HUES64 (cell line): ENCODE data around the gene POLD3.
A peak's percentile ranks its signal among the peaks of the same experiment; 100 is the strongest.
"Not testable (repeated sequence)": the region's sequence is repeated elsewhere in the genome, so short reads cannot be mapped to it uniquely, and the experiment has no call there.

ENCODE experiments used
- H3K27ac ChIP-seq: 2 replicates; pipeline ENCODE4 v1.7.0; 2013; ENCODE audit warnings: low read depth, low read length, inconsistent platforms
- H3K27me3 ChIP-seq: 2 replicates; pipeline ENCODE4 v1.6.1; 2013; ENCODE audit warnings: mild to moderate bottlenecking, low read length; ENCODE audit not compliant: insufficient read depth
- H3K36me3 ChIP-seq: 2 replicates; pipeline ENCODE4 v1.6.1; 2013; ENCODE audit warnings: mild to moderate bottlenecking, low read length; ENCODE audit not compliant: insufficient read depth
- H3K4me1 ChIP-seq: 2 replicates; pipeline ENCODE4 v1.6.1; 2013; ENCODE audit warnings: mild to moderate bottlenecking, low read length, moderate library complexity; ENCODE audit not compliant: insufficient read depth
- H3K4me3 ChIP-seq: 2 replicates; pipeline ENCODE4 v1.5.1; 2013; ENCODE audit warnings: mild to moderate bottlenecking, low read length, moderate library complexity
- H3K9ac ChIP-seq: 2 replicates; pipeline ENCODE4 v1.6.1; 2013; ENCODE audit warnings: mild to moderate bottlenecking, low read depth, low read length
- H3K9me3 ChIP-seq: 2 replicates; pipeline ENCODE4 v1.6.1; 2013; ENCODE audit warnings: low read depth, low read length; ENCODE audit not compliant: insufficient read depth
- WGBS: fragments of 150-250, 120-280 bp; methylation state at CpG from one replicate; pipeline ENCODE4 v1.1.7; 2013; ENCODE audit warnings: missing lambda C conversion rate; 5-methylcytosine and 5-hydroxymethylcytosine counted together

The POLD3 gene

GRCh38 chr11:74590492-74590891 lies 1.9 kb upstream of the POLD3 start:
- 97% methylated on average over 7 of the region's 7 CpGs for WGBS
- not testable (repeated sequence) for H3K27me3 ChIP-seq, H3K27ac ChIP-seq, H3K9ac ChIP-seq, H3K4me3 ChIP-seq, H3K4me1 ChIP-seq, H3K9me3 ChIP-seq
- peaks cover 15% of the 10 kb centered on the region for H3K36me3 ChIP-seq

- Histone ChIP-seq H3K27me3 (no peaks in the 10 kb centered on the region), H3K9me3 (no peaks in the 10 kb centered on the region), H3K27ac (no peak overlapping the region), H3K36me3 (peaks cover 28% of the 10 kb centered on the region), H3K4me1 (no peaks in the 10 kb centered on the region; the same call in 1 of the 2 replicates), H3K9ac (peak overlapping the region; percentile 98; the same call in 1 of the 2 replicates), H3K4me3 (peak overlapping the region; percentile 95)
- WGBS: 37% methylated on average over 5 of the region's 7 CpGs
Measured at GRCh38 chr11:74592063-74592440, 330 bp upstream of the POLD3 start.

GRCh38 chr11:74593463-74593862 lies 1.1 kb downstream of the POLD3 start:
- Histone ChIP-seq H3K9ac (peak overlapping the region; percentile 98), H3K4me1 (no peaks in the 10 kb centered on the region; the same call in 1 of the 2 replicates), H3K27ac (no peak overlapping the region), H3K9me3 (no peaks in the 10 kb centered on the region), H3K36me3 (peaks cover 39% of the 10 kb centered on the region), H3K27me3 (no peaks in the 10 kb centered on the region), H3K4me3 (peak overlapping the region; percentile 95)
- WGBS: 0% methylated on average over 1 of the region's 1 CpG

- peaks cover 59% of the 10 kb centered on the region for H3K36me3 ChIP-seq
Measured at GRCh38 chr11:74602637-74603556, 10.5 kb downstream of the POLD3 start.

GRCh38 chr11:74603845-74604244 lies 11.5 kb downstream of the POLD3 start:
- Histone ChIP-seq H3K9ac (no peak overlapping the region), H3K4me1 (no peaks in the 10 kb centered on the region), H3K4me3 (no peak overlapping the region), H3K27me3 (no peaks in the 10 kb centered on the region), H3K9me3 (no peaks in the 10 kb centered on the region), H3K36me3 (peaks cover 56% of the 10 kb centered on the region), H3K27ac (no peak overlapping the region)
- 83% methylated on average over 1 of the region's 1 CpG for WGBS

More at GRCh38 chr11:74602637-74603556, 10.5 kb downstream of the POLD3 start:
- H3K27me3 ChIP-seq: no peaks in the 10 kb centered on the region
- H3K27ac ChIP-seq: no peak overlapping the region
- H3K4me1 ChIP-seq: no peaks in the 10 kb centered on the region
- H3K4me3 ChIP-seq: no peak overlapping the region
- no peaks in the 10 kb centered on the region for H3K9me3 ChIP-seq
- H3K9ac ChIP-seq: no peak overlapping the region
- 97% methylated on average over 4 of the region's 4 CpGs for WGBS

GRCh38 chr11:74604311-74604710 lies 11.9 kb downstream of the POLD3 start:
- no peak overlapping the region for H3K9ac ChIP-seq
- H3K4me1 ChIP-seq: no peaks in the 10 kb centered on the region
- no peak overlapping the region for H3K4me3 ChIP-seq

GRCh38 chr11:74605403-74605802 lies 13.0 kb downstream of the POLD3 start:
- 93% methylated on average over 5 of the region's 5 CpGs for WGBS
- Histone ChIP-seq H3K4me1 (no peaks in the 10 kb centered on the region), H3K27ac (no peak overlapping the region), H3K9ac (no peak overlapping the region), H3K27me3 (no peaks in the 10 kb centered on the region), H3K9me3 (no peaks in the 10 kb centered on the region), H3K36me3 (peaks cover 64% of the 10 kb centered on the region), H3K4me3 (no peak overlapping the region)

More at GRCh38 chr11:74604311-74604710, 11.9 kb downstream of the POLD3 start:
- Histone ChIP-seq H3K27me3 (no peaks in the 10 kb centered on the region), H3K36me3 (peaks cover 57% of the 10 kb centered on the region), H3K9me3 (no peaks in the 10 kb centered on the region), H3K27ac (no peak overlapping the region)

GRCh38 chr11:74608431-74608830 lies 16.0 kb downstream of the POLD3 start:
- H3K27me3 ChIP-seq: no peaks in the 10 kb centered on the region
- H3K27ac ChIP-seq: no peak overlapping the region
- H3K9me3 ChIP-seq: no peaks in the 10 kb centered on the region
- no peak overlapping the region for H3K4me3 ChIP-seq
- H3K36me3 ChIP-seq: peaks cover 77% of the 10 kb centered on the region
- H3K4me1 ChIP-seq: no peaks in the 10 kb centered on the region
- WGBS: 94% methylated on average over 4 of the region's 4 CpGs
- no peak overlapping the region for H3K9ac ChIP-seq

GRCh38 chr11:74611369-74611861 lies 19.0 kb downstream of the POLD3 start:
- Histone ChIP-seq H3K27ac (peak overlapping the region; percentile 14; the same call in 1 of the 2 replicates), H3K36me3 (peaks cover 69% of the 10 kb centered on the region), H3K4me3 (no peak overlapping the region), H3K9ac (no peak overlapping the region), H3K27me3 (no peaks in the 10 kb centered on the region), H3K4me1 (no peaks in the 10 kb centered on the region), H3K9me3 (no peaks in the 10 kb centered on the region)
- WGBS: 77% methylated on average over 1 of the region's 2 CpGs

GRCh38 chr11:74612877-74613276 lies 20.5 kb downstream of the POLD3 start:
- H3K27me3 ChIP-seq: no peaks in the 10 kb centered on the region
- H3K36me3 ChIP-seq: peaks cover 71% of the 10 kb centered on the region
- WGBS: 88% methylated on average over 3 of the region's 3 CpGs
- no peaks in the 10 kb centered on the region for H3K4me1 ChIP-seq
- no peak overlapping the region for H3K27ac ChIP-seq
- no peak overlapping the region for H3K9ac ChIP-seq
- H3K9me3 ChIP-seq: no peaks in the 10 kb centered on the region
- H3K4me3 ChIP-seq: no peak overlapping the region

GRCh38 chr11:74615311-74615710 lies 22.9 kb downstream of the POLD3 start:
- Histone ChIP-seq H3K9me3 (no peaks in the 10 kb centered on the region), H3K36me3 (peaks cover 80% of the 10 kb centered on the region)
- WGBS: 89% methylated on average over 1 of the region's 1 CpG

More at GRCh38 chr11:74615311-74615710, 22.9 kb downstream of the POLD3 start:
- Histone ChIP-seq H3K4me3 (no peak overlapping the region), H3K27me3 (no peaks in the 10 kb centered on the region), H3K9ac (no peak overlapping the region), H3K4me1 (no peaks in the 10 kb centered on the region), H3K27ac (no peak overlapping the region)
